Aorta (tissue), 5 donors: Measurements from ENCODE around the gene KLRC2. TPM values are rescaled to one million over a fixed set of nuclear protein-coding genes. Genes with fewer than 3 reads are reported as not detected.
"Not testable (repeated sequence)": the region's sequence is repeated elsewhere in the genome, so short reads cannot be mapped to it uniquely, and the experiment has no call there.

Experiments
- ATAC-seq: fragments of 200-7000 bp; cut with Tn5 transposase; one replicate; pipeline ENCODE4 v1.9.1; 2022; ENCODE audit warnings: moderate library complexity; ENCODE audit not compliant: low FRiP score
- DNase-seq, 2 donors: peaks; one replicate each; pipeline ENCODE4 v3.0.0-alpha.2; 2020
- H3K27ac ChIP-seq, 2 donors: one replicate each; pipeline ENCODE4 v1.5.1; 2013; ENCODE audit warnings: low read length in 2 of 2, mild to moderate bottlenecking in 2 of 2, moderate library complexity in 2 of 2, control low read depth in 1 of 2, inconsistent platforms in 1 of 2, low read depth in 1 of 2
- H3K27me3 ChIP-seq, 2 donors: one replicate each; pipeline ENCODE4 v1.6.1; 2013; ENCODE audit warnings: control low read depth in 1 of 2, low read length in 1 of 2, mild to moderate bottlenecking in 1 of 2, moderate library complexity in 1 of 2; ENCODE audit not compliant: insufficient read depth in 2 of 2, control insufficient read depth in 1 of 2
- H3K36me3 ChIP-seq, 2 donors: one replicate each; pipeline ENCODE4 v1.6.1; 2013; ENCODE audit warnings: control low read depth in 1 of 2, low read length in 1 of 2, mild to moderate bottlenecking in 1 of 2; ENCODE audit not compliant: insufficient read depth in 2 of 2, control insufficient read depth in 1 of 2
- H3K4me1 ChIP-seq, 2 donors: one replicate each; pipeline ENCODE4 v1.6.1; 2013; ENCODE audit warnings: low read length in 2 of 2, control low read depth in 1 of 2, mild to moderate bottlenecking in 1 of 2, moderate library complexity in 1 of 2; ENCODE audit not compliant: insufficient read depth in 2 of 2, control insufficient read depth in 1 of 2
- H3K4me3 ChIP-seq, 2 donors: one replicate each; pipeline ENCODE4 v1.5.1; 2013; ENCODE audit warnings: low read length in 2 of 2, control low read depth in 1 of 2, mild to moderate bottlenecking in 1 of 2
- H3K9me3 ChIP-seq: one replicate; pipeline ENCODE4 v1.6.1; 2013; ENCODE audit warnings: mild to moderate bottlenecking, low read length; ENCODE audit not compliant: control insufficient read depth
- whole genome bisulfite sequencing, 2 donors: extraction: QIAGEN DNeasy Blood & Tissue Kit; methylation state at CpG; one replicate each; pipeline ENCODE4 v1.1.7; 2013; 5-methylcytosine and 5-hydroxymethylcytosine counted together
- intact Hi-C, 2 donors: fragments of 100-400 bp; cut with DNase I; formaldehyde crosslinking; loops; one replicate each; pipeline versions ENCODE4 v1.14.2 to v1.15.0; 2022
- polyA plus RNA-seq, 2 donors: library from polyadenylated mRNA; stranded (reverse); fragments of 200-250 nt; gene quantifications; one replicate each; pipeline ENCODE4 v1.2.3, GENCODE V29; 2013
- total RNA-seq, 2 donors: library from RNA; stranded (reverse); fragmentation: NEBNext Ultra II Directional; extraction: Animal tissue kit (Norgen Biotek cat#: 25700); gene quantifications; one replicate each; pipeline ENCODE4 v1.2.1, GENCODE V29; 2021
- donor health status: healthy with polysubstance abuse.
- donor health status: Bipolar disorder and iron deficiency.
- donor health status: DM: no; HTN: no; CAD: no.
- donor health status: DM: no; HTN: no; CAD: no.
- donor health status: DM: yes; HTN: yes; CAD: no.

KLRC2 gene
- total and polyA plus RNA-seq, 4 donors, result 0.65 to 2.1 TPM; not detected in 2

- no peaks in the 10 kb centered on the region for H3K27me3 ChIP-seq
- no peaks in the 10 kb centered on the region for H3K36me3 ChIP-seq
- no peak within 1 kb of the TSS for H3K4me3 ChIP-seq
- intact Hi-C loops, result no loop called here
- no peaks in the 10 kb centered on the region for H3K4me1 ChIP-seq
- peaks cover 2% of the 10 kb centered on the region for H3K9me3 ChIP-seq
- no peak within 1 kb of the TSS for H3K27ac ChIP-seq
- ATAC-seq (no peak), DNase-seq (no peak)
- 63 to 67% methylated on average over 2 of the region's 2 CpGs for WGBS, 2 donors
These were observed 17.3 kb upstream of the KLRC2 start, which contains the start of gene KLRC1 for GRCh38 chr12:10453156-10453555. KLRC1 (minus strand) TSS chr12:10453377; CDS start chr12:10451156, 2,221 bp downstream.

GRCh38 chr12:10448236-10448635 is 12.4 kb upstream of the KLRC2 start:
- H3K4me3 ChIP-seq, result no peak overlapping the region
- no peak overlapping the region for H3K27ac ChIP-seq
- no peaks in the 10 kb centered on the region for H3K4me1 ChIP-seq
- intact Hi-C loops, result no loop called here
- no peaks in the 10 kb centered on the region for H3K27me3 ChIP-seq
- ATAC-seq, result no peak
- 87 to 90% methylated on average over 4 of the region's 4 CpGs for WGBS, 2 donors
- no peak for DNase-seq
- no peaks in the 10 kb centered on the region for H3K36me3 ChIP-seq
- no peaks in the 10 kb centered on the region for H3K9me3 ChIP-seq

- H3K4me1 ChIP-seq, H3K27me3 ChIP-seq, H3K36me3 ChIP-seq, H3K4me3 ChIP-seq, H3K9me3 ChIP-seq, H3K27ac ChIP-seq, DNase-seq, intact Hi-C loops, ATAC-seq: not testable (repeated sequence)
- WGBS, 2 donors, result 84 to 89% methylated on average over 5 of the region's 5 CpGs
These were observed 10.2 kb upstream of the KLRC2 start for GRCh38 chr12:10446052-10446451.

- DNase-seq, H3K4me1 ChIP-seq, H3K9me3 ChIP-seq, H3K27me3 ChIP-seq, intact Hi-C loops, H3K4me3 ChIP-seq, H3K36me3 ChIP-seq, H3K27ac ChIP-seq, ATAC-seq: not testable (repeated sequence)
- WGBS, 2 donors, result 88% methylated on average over 8 of the region's 8 CpGs
These were observed 5.3 kb upstream of the KLRC2 start for GRCh38 chr12:10441144-10441543.

- 49 to 53% methylated on average over 2 of the region's 2 CpGs for WGBS, 2 donors
- DNase-seq, ATAC-seq, H3K27me3 ChIP-seq, H3K4me3 ChIP-seq, H3K36me3 ChIP-seq, H3K27ac ChIP-seq, intact Hi-C loops, H3K4me1 ChIP-seq, H3K9me3 ChIP-seq: not testable (repeated sequence)
These were observed 3.9 kb upstream of the KLRC2 start for GRCh38 chr12:10439608-10440274.

- H3K27me3 ChIP-seq, H3K9me3 ChIP-seq, H3K27ac ChIP-seq, H3K36me3 ChIP-seq, ATAC-seq, DNase-seq, intact Hi-C loops, H3K4me1 ChIP-seq, H3K4me3 ChIP-seq: not testable (repeated sequence)
- WGBS, 2 donors, result 16 to 43% methylated on average over 1 to 2 of the region's 2 CpGs
These were observed 1.8 kb upstream of the KLRC2 start for GRCh38 chr12:10437601-10438000.

GRCh38 chr12:10430623-10431022 is 5.2 kb downstream of the KLRC2 start:
- intact Hi-C loops, result not testable (repeated sequence)

GRCh38 chr12:10425938-10426337 is 9.9 kb downstream of the KLRC2 start:
- H3K9me3 ChIP-seq, intact Hi-C loops, DNase-seq: not testable (repeated sequence)

More at GRCh38 chr12:10430623-10431022, 5.2 kb downstream of the KLRC2 start:
- not testable (repeated sequence) for H3K4me1 ChIP-seq, H3K4me3 ChIP-seq, H3K27ac ChIP-seq, H3K36me3 ChIP-seq, DNase-seq, H3K9me3 ChIP-seq, ATAC-seq, H3K27me3 ChIP-seq
- 89 to 91% methylated on average over 4 of the region's 4 CpGs for WGBS, 2 donors

GRCh38 chr12:10424260-10424899 is 11.4 kb downstream of the KLRC2 start:
- H3K36me3 ChIP-seq, DNase-seq, H3K27me3 ChIP-seq, H3K27ac ChIP-seq, H3K4me1 ChIP-seq, intact Hi-C loops, H3K9me3 ChIP-seq, ATAC-seq, H3K4me3 ChIP-seq: not testable (repeated sequence)
- 31 to 39% methylated on average over 1 of the region's 1 CpG for WGBS, 2 donors

More at GRCh38 chr12:10425938-10426337, 9.9 kb downstream of the KLRC2 start:
- 83 to 84% methylated on average over 7 to 8 of the region's 8 CpGs for WGBS, 2 donors
- H3K4me3 ChIP-seq, H3K27ac ChIP-seq, H3K27me3 ChIP-seq, H3K36me3 ChIP-seq, H3K4me1 ChIP-seq, ATAC-seq: not testable (repeated sequence)
